Globus pallidus (tissue), 1 donor: ENCODE measurements around the gene FBXO46.
"Not testable (repeated sequence)": the region's sequence is repeated elsewhere in the genome, so short reads cannot be mapped to it uniquely, and the experiment has no call there.

Experiments used
- DNase-seq: peaks from one replicate; pipeline ENCODE4 v3.0.0-alpha.2; 2015; ENCODE audit warnings: low spot score

Gene FBXO46

GRCh38 chr19:45717983-45718650 is 12.6 kb downstream of the FBXO46 start:
- DNase-seq: no peak

GRCh38 chr19:45717131-45717982 is 13.3 kb downstream of the FBXO46 start:
- peak; percentile 99 for DNase-seq

GRCh38 chr19:45716359-45717130 is 14.2 kb downstream of the FBXO46 start:
- DNase-seq: peak; percentile 42

- no peak for DNase-seq
Measured at GRCh38 chr19:45715139-45715538, 15.6 kb downstream of the FBXO46 start.

- no peak for DNase-seq
Measured at GRCh38 chr19:45713141-45713540, 17.6 kb downstream of the FBXO46 start.

GRCh38 chr19:45712699-45713067 is 18.0 kb downstream of the FBXO46 start:
- no peak for DNase-seq

GRCh38 chr19:45711851-45712698 is 18.6 kb downstream of the FBXO46 start:
- DNase-seq: no peak

GRCh38 chr19:45710356-45711130 is 20.2 kb downstream of the FBXO46 start:
- DNase-seq: no peak

GRCh38 chr19:45705710-45706415 is 24.8 kb downstream of the FBXO46 start:
- DNase-seq: no peak

GRCh38 chr19:45705115-45705514 is 25.6 kb downstream of the FBXO46 start:
- DNase-seq: no peak

- no peak for DNase-seq
Measured at GRCh38 chr19:45701676-45702075, 29.0 kb downstream of the FBXO46 start.

GRCh38 chr19:45693106-45693788 is 37.4 kb downstream of the FBXO46 start:
- DNase-seq: peak; percentile 57

- peak; percentile 99 for DNase-seq
Measured at GRCh38 chr19:45692187-45693105, 38.2 kb downstream of the FBXO46 start, which contains the start of gene QPCTL. QPCTL (plus strand) TSS chr19:45692666; CDS start chr19:45692704, 38 bp downstream.

GRCh38 chr19:45691516-45692186 is 39.0 kb downstream of the FBXO46 start, which contains the start of gene SNRPD2:
SNRPD2 (minus strand) TSS chr19:45691953; CDS start chr19:45691888, 65 bp downstream.
- peak; percentile 94 for DNase-seq

GRCh38 chr19:45687599-45687998 is 43.1 kb downstream of the FBXO46 start:
- DNase-seq: no peak

- DNase-seq: not testable (repeated sequence)
Measured at GRCh38 chr19:45685045-45685444, 45.7 kb downstream of the FBXO46 start.

- DNase-seq: no peak
Measured at GRCh38 chr19:45682908-45683307, 47.8 kb downstream of the FBXO46 start.

- no peak for DNase-seq
Measured at GRCh38 chr19:45682117-45682516, 48.6 kb downstream of the FBXO46 start.
